SK-N-SH treated with all-trans-retinoic acid at 6 μM for 48 hours (cell line): ENCODE results near the gene HCN2.

Source experiments
- ATAC-seq: fragments of 200-7000 bp; cut with Tn5 transposase; 3 replicates; pipeline ENCODE4 v1.9.1; 2020; ENCODE audit warnings: mild to moderate bottlenecking, moderate library complexity
- ARNTL ChIP-seq: fragments of 450-650 bp; formaldehyde crosslinking; IDR thresholded peaks from 2 replicates; pipeline ENCODE4 v1.5.0; 2020; ENCODE audit warnings: low read depth, mild to moderate bottlenecking, moderate library complexity, borderline replicate concordance
- BACH2 ChIP-seq: fragments of 250-450 bp; sonication (Bioruptor Pico); IDR thresholded peaks from 2 replicates; pipeline ENCODE4 v1.9.0; 2021; ENCODE audit warnings: mild to moderate bottlenecking, borderline replicate concordance
- CSDC2 ChIP-seq: fragments of 250-450 bp; sonication (Bioruptor Pico); IDR thresholded peaks from 2 replicates; pipeline ENCODE4 v1.5.0; 2020; ENCODE audit warnings: mild to moderate bottlenecking, moderate library complexity
- CSRNP3 ChIP-seq: fragments of 250-450 bp; sonication (Bioruptor Pico); IDR thresholded peaks from 2 replicates; pipeline ENCODE4 v1.5.1; 2021; ENCODE audit warnings: mild to moderate bottlenecking, moderate library complexity
- ESRRG ChIP-seq: fragments of 250-450 bp; sonication (Bioruptor Pico); IDR thresholded peaks from 2 replicates; pipeline ENCODE4 v1.6.1; 2021; ENCODE audit warnings: mild to moderate bottlenecking
- ISL1 ChIP-seq: fragments of 250-450 bp; sonication (Bioruptor Pico); IDR thresholded peaks from 2 replicates; pipeline ENCODE4 v2.1.2; 2022; ENCODE audit warnings: mild to moderate bottlenecking, moderate library complexity
- PATZ1 ChIP-seq: fragments of 250-450 bp; sonication (Bioruptor Pico); IDR thresholded peaks from 2 replicates; pipeline ENCODE4 v1.8.0; 2020; ENCODE audit warnings: mild to moderate bottlenecking, moderate library complexity, borderline replicate concordance
- PPARA ChIP-seq: fragments of 250-450 bp; sonication (Bioruptor Pico); IDR thresholded peaks from 2 replicates; pipeline ENCODE4 v1.5.0; 2020; ENCODE audit warnings: mild to moderate bottlenecking, borderline replicate concordance
- RARB ChIP-seq: fragments of 250-450 bp; sonication (Bioruptor Pico); IDR thresholded peaks from 2 replicates; pipeline ENCODE4 v1.8.0; 2021; ENCODE audit warnings: mild to moderate bottlenecking, moderate library complexity
- SNAI2 ChIP-seq: fragments of 250-450 bp; sonication (Bioruptor Pico); IDR thresholded peaks from 2 replicates; pipeline ENCODE4 v1.5.0; 2020; ENCODE audit warnings: mild to moderate bottlenecking, moderate library complexity
- TCF4 ChIP-seq: fragments of 250-450 bp; sonication (Bioruptor Pico); IDR thresholded peaks from 2 replicates; pipeline ENCODE4 v1.8.0; 2021; ENCODE audit warnings: mild to moderate bottlenecking, moderate library complexity, borderline replicate concordance
- TOX ChIP-seq: fragments of 250-450 bp; sonication (Bioruptor Pico); IDR thresholded peaks from 2 replicates; pipeline ENCODE4 v1.8.0; 2021; ENCODE audit warnings: mild to moderate bottlenecking, moderate library complexity, borderline replicate concordance
- TSHZ2 ChIP-seq: fragments of 250-450 bp; sonication (Bioruptor Pico); IDR thresholded peaks from 2 replicates; pipeline ENCODE4 v1.5.0; 2020; ENCODE audit warnings: mild to moderate bottlenecking, moderate library complexity
- ZC3H10 ChIP-seq: fragments of 250-450 bp; sonication (Bioruptor Pico); IDR thresholded peaks from 2 replicates; pipeline ENCODE4 v1.5.1; 2021; ENCODE audit warnings: mild to moderate bottlenecking, moderate library complexity
- ZFP30 ChIP-seq: fragments of 450-650 bp; formaldehyde crosslinking; IDR thresholded peaks from 2 replicates; pipeline ENCODE4 v1.5.0; 2022; ENCODE audit warnings: mild to moderate bottlenecking, moderate library complexity
- ZNF565 ChIP-seq: fragments of 450-650 bp; formaldehyde crosslinking; conservative IDR thresholded peaks from 2 replicates; pipeline ENCODE4 v1.5.0; 2020; ENCODE audit warnings: low read depth, mild to moderate bottlenecking, moderate library complexity
- ZNF70 ChIP-seq: fragments of 450-650 bp; formaldehyde crosslinking; IDR thresholded peaks from 2 replicates; pipeline ENCODE4 v1.5.0; 2020; ENCODE audit warnings: mild to moderate bottlenecking, moderate library complexity
- TF ChIP-seq, protein P1 (sequence below): fragments of 250-450 bp; sonication (Bioruptor Pico); IDR thresholded peaks from 2 replicates; pipeline ENCODE4 v1.8.0; 2021; ENCODE audit warnings: low read depth, mild to moderate bottlenecking, moderate library complexity, borderline replicate concordance

The HCN2 gene

DNA sequence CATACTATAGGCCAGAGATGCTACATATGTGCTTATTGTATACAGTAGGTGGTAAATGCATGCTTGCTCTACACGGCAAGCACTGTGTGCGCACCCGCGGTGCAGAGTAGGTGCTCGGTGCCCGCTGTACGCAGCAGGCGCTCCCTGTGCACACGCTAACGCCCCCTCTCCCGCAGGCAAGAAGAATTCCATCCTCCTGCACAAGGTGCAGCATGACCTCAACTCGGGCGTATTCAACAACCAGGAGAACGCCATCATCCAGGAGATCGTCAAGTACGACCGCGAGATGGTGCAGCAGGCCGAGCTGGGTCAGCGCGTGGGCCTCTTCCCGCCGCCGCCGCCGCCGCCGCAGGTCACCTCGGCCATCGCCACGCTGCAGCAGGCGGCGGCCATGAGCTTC is 25.9 kb downstream of the HCN2 start (continued):
- TF ChIP-seq, protein P1, sequence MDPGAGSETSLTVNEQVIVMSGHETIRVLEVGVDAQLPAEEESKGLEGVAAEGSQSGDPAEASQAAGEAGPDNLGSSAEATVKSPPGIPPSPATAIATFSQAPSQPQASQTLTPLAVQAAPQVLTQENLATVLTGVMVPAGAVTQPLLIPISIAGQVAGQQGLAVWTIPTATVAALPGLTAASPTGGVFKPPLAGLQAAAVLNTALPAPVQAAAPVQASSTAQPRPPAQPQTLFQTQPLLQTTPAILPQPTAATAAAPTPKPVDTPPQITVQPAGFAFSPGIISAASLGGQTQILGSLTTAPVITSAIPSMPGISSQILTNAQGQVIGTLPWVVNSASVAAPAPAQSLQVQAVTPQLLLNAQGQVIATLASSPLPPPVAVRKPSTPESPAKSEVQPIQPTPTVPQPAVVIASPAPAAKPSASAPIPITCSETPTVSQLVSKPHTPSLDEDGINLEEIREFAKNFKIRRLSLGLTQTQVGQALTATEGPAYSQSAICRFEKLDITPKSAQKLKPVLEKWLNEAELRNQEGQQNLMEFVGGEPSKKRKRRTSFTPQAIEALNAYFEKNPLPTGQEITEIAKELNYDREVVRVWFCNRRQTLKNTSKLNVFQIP (CRISPR knock-in tag), result no peak
- TF ChIP-seq TCF4 (CRISPR knock-in tag) (no peak), ISL1 (CRISPR knock-in tag) (no peak), PPARA (no peak)

DNA sequence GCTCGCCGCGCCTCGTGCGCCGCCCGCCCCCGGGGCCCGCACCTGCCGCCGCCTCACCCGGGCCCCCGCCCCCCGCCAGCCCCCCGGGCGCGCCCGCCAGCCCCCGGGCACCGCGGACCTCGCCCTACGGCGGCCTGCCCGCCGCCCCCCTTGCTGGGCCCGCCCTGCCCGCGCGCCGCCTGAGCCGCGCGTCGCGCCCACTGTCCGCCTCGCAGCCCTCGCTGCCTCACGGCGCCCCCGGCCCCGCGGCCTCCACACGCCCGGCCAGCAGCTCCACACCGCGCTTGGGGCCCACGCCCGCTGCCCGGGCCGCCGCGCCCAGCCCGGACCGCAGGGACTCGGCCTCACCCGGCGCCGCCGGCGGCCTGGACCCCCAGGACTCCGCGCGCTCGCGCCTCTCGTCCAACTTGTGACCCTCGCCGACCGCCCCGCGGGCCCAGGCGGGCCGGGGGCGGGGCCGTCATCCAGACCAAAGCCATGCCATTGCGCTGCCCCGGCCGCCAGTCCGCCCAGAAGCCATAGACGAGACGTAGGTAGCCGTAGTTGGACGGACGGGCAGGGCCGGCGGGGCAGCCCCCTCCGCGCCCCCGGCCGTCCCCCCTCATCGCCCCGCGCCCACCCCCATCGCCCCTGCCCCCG is 26.5 kb downstream of the HCN2 start:
- ATAC-seq, result no peak
- TF ChIP-seq CSDC2 (CRISPR knock-in tag), result no peak
- TF ChIP-seq BACH2, result no peak
- no peak for TF ChIP-seq ZNF565 (CRISPR knock-in tag)
- TF ChIP-seq SNAI2 (CRISPR knock-in tag), result no peak
- TF ChIP-seq ZNF70 (CRISPR knock-in tag), result no peak
- TF ChIP-seq TOX, result no peak
- TF ChIP-seq, all 23 proteins: peak for 0

GRCh38 chr19:616747-617526 is 27.3 kb downstream of the HCN2 start:
- no peak for ATAC-seq
- TF ChIP-seq ZC3H10, result no peak
- no peak for TF ChIP-seq PPARA
- no peak for TF ChIP-seq RARB
- no peak for TF ChIP-seq CSRNP3 (CRISPR knock-in tag)
- TF ChIP-seq CSDC2 (CRISPR knock-in tag), result no peak
- TF ChIP-seq ARNTL (CRISPR knock-in tag), result no peak

DNA sequence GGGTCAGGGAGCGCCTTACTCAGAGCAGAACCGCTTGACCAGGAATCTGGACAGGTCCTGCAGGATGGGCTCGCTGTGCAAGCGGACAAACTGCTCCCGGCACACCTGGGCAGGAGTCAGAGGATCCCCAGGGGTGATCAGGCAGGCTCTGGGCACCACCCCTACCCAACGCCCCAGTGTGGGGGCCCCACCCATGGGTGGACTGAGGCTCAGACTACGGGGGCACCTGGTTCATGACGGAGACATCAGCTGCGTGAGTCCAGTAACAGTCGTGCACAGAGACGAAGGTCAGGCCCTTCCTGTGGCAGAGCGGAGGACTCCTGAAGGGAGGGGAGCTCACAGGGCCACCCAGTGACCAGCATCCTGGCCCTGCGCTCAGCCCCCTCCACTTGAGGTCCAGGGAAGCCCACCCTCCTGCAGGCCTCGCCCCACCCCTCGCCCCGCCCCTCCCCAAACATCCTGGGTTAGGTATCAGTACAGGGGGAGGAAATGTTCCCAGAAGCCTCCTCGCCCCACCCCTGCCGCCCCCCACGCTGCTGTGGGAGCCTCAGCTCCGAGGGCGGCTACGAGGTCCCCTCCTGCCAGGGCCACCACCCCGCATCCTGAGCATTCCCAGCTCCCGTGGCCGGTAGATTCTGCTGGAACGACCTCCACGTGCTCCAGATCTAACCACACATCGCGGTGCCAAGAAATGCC is 28.0 kb downstream of the HCN2 start:
- no peak for TF ChIP-seq TSHZ2 (CRISPR knock-in tag)
- no peak for TF ChIP-seq PATZ1 (CRISPR knock-in tag)
- no peak for TF ChIP-seq ZFP30 (CRISPR knock-in tag)
- TF ChIP-seq, protein P1 (CRISPR knock-in tag), result no peak
- no peak for TF ChIP-seq PPARA
- no peak for TF ChIP-seq TCF4 (CRISPR knock-in tag)
- TF ChIP-seq TOX, result no peak
- TF ChIP-seq ZNF565 (CRISPR knock-in tag), result no peak
- TF ChIP-seq ZC3H10, result no peak
- TF ChIP-seq ISL1 (CRISPR knock-in tag), result no peak
- TF ChIP-seq ESRRG (CRISPR knock-in tag), result no peak
- TF ChIP-seq RARB, result no peak
- TF ChIP-seq ARNTL (CRISPR knock-in tag), result no peak

More for the DNA sequence above, 28.0 kb downstream of the HCN2 start:
- no peak for ATAC-seq
